Vagina (tissue), 2 donors: ENCODE measurements around the gene UBL3.

Experiments
- POLR2A ChIP-seq, 2 donors: fragments of 450-650 bp; IDR thresholded peaks; one replicate each; pipeline ENCODE4 v1.6.1; 2017; ENCODE audit warnings: antibody characterized with exemption in 2 of 2, mild to moderate bottlenecking in 2 of 2, moderate library complexity in 2 of 2
- POLR2AphosphoS5 ChIP-seq, 2 donors: sonication (generic); formaldehyde crosslinking; IDR thresholded peaks; one replicate each; pipeline ENCODE4 v1.9.0; 2017; ENCODE audit warnings: antibody characterized with exemption in 2 of 2, mild to moderate bottlenecking in 2 of 2, low read depth in 1 of 2; ENCODE audit not compliant: insufficient read depth in 1 of 2
- TF ChIP-seq, protein P1 (sequence below), 3 experiments: fragments of 450-650 bp in 2 of 3; fragments of 200-600 bp in 1 of 3; sonication (generic) in 1 of 3; IDR thresholded peaks; one replicate each; pipeline ENCODE4 v1.5.1; 2017 to 2019; ENCODE audit warnings: antibody characterized with exemption in 3 of 3, mild to moderate bottlenecking in 2 of 3, moderate library complexity in 2 of 3

DNA sequence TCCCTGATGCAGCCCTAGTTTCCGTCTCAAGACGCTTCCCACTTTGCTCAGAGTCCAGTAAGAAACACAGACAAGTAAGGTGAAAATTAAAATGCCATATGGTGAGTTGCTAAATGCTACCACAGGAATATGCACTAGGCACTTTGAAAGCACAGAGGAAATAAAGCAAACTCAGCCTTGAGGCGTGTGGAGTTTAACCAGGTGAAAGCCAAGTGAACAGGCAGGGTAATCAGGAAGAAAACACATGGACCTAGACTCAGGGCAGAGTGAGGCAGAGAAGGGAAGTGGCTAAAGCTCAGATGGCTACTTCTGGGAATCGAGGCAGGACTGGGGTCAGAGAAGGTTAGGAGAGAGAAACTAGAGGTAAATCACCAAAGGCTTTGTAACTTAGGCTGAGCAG lies 5.4 kb upstream of the UBL3 start:
- TF ChIP-seq, protein P1, sequence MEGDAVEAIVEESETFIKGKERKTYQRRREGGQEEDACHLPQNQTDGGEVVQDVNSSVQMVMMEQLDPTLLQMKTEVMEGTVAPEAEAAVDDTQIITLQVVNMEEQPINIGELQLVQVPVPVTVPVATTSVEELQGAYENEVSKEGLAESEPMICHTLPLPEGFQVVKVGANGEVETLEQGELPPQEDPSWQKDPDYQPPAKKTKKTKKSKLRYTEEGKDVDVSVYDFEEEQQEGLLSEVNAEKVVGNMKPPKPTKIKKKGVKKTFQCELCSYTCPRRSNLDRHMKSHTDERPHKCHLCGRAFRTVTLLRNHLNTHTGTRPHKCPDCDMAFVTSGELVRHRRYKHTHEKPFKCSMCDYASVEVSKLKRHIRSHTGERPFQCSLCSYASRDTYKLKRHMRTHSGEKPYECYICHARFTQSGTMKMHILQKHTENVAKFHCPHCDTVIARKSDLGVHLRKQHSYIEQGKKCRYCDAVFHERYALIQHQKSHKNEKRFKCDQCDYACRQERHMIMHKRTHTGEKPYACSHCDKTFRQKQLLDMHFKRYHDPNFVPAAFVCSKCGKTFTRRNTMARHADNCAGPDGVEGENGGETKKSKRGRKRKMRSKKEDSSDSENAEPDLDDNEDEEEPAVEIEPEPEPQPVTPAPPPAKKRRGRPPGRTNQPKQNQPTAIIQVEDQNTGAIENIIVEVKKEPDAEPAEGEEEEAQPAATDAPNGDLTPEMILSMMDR (IDR thresholded peaks at IDR 0.05), result no peak
- no peak for TF ChIP-seq POLR2AphosphoS5 (IDR thresholded peaks at IDR 0.05; ENCODE audit: insufficient read depth in 1 of 2, low read depth in 1 of 2)
- no peak for TF ChIP-seq POLR2A (IDR thresholded peaks at IDR 0.05)
